Amygdala (tissue), 56 donors: ENCODE measurements around the gene SELENOV.
"Not testable (repeated sequence)": the region's sequence is repeated elsewhere in the genome, so short reads cannot be mapped to it uniquely, and the experiment has no call there.

Experiments
- DNase-seq, 56 donors: peaks; one replicate each; lab custom pipeline; 2025; lab: John Stamatoyannopoulos, UW

Gene SELENOV

GRCh38 chr19:39514840-39515550 is at the start of gene SELENOV:
Gene SELENOV, plus strand, starts transcription at chr19:39515139. Its CDS starts 74 bp downstream, at chr19:39515213.
- peak in 3 of 56 donors; percentile 10 to 35 (median 10) for DNase-seq

GRCh38 chr19:39465956-39466747 is 48.8 kb upstream of the SELENOV start:
- no peak for DNase-seq

- DNase-seq = no peak
Observed at GRCh38 chr19:39467941-39468340, 47.0 kb upstream of the SELENOV start.

DNA sequence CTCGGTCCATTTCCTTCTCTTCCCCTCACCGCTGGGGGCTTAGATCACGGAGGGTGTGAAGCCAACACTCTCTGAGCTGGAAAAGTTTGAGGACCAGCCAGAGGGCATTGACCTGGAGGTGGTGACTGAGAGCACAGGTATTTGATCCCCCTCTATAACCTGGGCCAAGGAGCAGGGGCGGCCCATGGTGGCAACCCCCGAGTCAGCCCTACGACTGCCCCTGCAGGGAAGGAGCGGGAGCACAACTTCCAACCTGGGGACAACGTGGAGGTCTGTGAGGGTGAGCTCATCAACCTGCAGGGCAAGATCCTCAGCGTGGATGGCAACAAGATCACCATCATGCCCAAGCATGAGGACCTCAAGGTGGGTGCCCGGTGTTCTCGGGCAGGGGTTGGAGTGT is 45.9 kb upstream of the SELENOV start:
- no peak for DNase-seq

GRCh38 chr19:39469567-39469966 is 45.4 kb upstream of the SELENOV start:
- DNase-seq = no peak

DNA sequence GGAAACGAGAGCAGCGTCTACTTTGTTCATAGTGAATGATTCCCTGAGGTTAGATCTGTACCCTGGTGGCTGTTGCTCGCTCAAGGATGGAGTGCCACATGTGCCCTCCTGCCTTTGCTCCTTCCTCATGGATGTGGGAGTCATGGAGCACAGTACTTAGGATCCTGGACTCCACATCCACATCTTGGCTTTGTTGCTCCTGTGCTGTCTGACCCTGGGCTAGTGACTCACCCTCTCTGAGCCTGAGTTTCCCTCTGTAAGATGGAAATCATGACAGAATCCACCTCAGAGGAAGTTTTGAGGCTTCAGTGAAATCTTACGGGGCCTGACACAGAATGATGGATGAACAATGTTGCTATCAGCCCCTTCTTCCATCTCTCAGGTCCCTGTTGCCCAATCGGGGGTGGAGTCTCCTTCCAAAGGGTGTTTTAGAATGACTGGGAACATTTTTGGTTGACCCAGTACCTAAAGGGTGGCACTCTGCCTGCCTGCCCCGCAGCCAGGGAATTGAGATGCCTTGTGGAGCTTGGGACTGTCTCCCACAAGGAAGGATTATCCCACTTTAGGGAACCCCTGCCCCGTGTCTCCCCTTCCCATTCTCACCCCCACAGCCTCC is 44.1 kb upstream of the SELENOV start:
- no peak for DNase-seq

DNA sequence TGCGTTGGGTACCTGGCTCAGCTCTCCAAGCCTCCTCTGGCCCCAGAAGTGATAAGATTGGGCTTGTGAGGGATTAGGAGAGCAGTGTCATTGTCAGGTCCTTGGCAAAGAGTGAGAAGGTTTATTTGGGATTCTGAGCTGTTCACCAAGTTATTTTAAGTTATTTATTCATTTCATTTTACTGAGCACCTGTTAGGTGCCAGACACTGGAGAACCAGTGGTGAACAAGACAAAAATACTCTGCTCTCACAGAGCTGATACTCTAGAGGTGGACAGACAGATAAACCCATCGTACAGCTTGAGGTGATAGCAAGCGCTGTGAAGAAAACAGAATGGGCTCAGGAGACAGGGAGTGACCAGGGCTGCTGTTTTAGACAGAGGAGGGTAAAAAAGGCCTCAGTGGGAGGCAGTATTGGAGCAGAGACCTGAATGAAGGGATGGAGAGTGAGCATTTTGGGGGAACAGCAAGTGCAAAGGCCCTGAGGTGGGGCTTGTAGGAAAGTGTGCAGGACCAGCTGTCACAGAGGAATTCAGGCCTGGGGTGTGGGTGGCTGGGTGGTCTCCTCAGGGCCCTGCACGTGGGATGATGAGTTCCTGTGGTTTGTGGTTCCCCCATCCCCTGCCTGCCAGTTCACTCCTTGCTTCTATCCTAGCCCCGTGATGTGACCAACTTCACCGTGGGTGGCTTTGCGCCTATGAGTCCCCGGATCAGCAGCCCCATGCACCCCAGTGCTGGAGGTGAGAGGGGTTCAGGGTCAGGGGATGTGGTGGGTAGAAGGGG is 43.0 kb upstream of the SELENOV start:
- no peak for DNase-seq

GRCh38 chr19:39472746-39473442 is 42.0 kb upstream of the SELENOV start:
- DNase-seq = no peak

DNA sequence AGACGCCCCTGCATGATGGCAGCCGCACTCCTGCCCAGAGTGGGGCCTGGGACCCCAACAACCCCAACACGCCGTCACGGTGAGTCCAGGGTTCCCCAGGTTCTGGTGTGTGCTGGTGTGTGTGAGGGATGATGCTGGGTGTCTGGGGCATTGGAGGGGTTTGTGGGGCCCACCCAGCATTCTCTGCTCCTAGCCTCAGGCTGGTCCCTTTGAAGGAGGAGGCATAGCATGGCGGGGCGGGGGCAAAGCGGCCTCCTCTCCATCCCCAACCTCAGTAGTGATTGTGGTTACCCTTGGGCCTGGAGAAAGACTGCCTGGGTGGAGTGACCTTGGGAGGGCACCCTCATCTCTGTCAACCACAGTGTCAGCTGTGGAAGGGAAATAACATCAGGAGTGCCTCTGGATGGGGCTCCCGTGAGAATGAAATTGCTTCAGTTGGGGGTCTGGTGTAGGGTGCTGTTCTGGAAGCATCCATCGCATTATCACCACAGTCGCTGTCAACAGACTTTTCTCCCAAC is 41.4 kb upstream of the SELENOV start:
- DNase-seq = no peak

GRCh38 chr19:39474139-39474620 is 40.8 kb upstream of the SELENOV start:
- DNase-seq = peak in 35 of 56 donors; percentile 1 to 65 (median 12)

- DNase-seq = no peak
Observed at GRCh38 chr19:39475748-39476147, 39.2 kb upstream of the SELENOV start.

- not testable (repeated sequence) for DNase-seq
Observed at GRCh38 chr19:39479319-39479801, 35.6 kb upstream of the SELENOV start.

DNA sequence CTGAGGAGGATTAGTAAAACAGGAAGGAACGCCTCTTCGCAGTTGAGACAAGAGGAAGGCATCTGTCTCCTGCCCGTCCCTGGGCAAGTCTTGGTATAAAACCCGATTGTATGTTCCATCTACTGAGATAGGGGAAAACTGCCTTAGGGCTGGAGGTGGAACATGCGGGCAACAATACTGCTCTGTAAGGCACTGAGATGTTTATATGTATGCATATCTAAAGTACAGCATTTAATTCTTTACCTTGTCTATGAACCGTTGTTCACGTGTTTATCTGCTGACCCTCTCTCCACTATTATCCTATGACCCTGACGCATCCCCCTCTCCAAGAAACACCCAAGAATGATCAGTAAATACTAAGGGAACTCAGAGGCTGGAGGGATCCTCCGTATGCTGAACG is 35.0 kb upstream of the SELENOV start:
- no peak for DNase-seq

DNA sequence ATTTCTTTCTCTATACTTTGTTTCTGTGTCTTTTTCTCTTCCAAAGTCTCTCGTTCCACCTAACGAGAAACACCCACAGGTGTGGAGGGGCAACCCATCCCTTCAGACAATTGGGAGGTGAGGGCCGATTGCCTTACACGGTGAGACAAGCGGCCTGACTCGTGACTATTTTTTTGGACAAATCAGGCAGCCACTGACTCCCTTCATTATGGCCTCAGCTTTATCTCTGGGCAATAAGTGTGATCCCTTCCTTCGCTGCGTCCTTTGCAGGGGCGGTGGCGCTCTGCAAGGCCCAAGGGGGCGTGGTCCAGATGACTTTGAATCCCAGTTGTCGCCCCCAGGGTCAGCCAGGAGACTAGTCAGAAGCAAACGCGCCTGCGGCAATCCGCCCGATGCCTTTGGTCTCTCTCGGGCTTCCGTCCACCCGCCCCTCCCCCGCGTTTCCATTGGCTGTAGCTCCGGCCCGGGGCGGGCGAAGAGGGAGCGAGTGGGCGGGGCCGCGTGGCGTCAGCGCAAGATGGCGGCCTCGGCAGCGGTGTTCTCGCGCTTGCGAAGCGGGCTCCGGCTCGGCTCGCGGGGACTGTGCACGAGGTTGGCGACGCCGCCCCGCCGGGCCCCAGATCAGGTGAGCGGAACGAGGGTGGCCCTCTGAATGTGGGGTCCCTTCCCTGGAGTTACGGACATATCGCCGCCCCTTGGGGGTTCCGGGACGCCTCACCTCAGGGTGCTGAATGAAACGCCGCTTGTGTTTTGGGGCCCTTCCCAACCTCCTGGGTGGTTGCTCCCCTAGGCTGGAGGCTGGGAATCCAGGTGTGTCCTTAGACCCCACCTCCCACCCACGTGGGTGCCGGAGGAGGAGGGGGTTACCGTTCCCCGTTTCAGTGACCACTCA is 34.4 kb upstream of the SELENOV start, which contains the start of gene TIMM50:
Gene TIMM50, plus strand, starts transcription at position 502 of the 892 bp plus-strand sequence. Its CDS starts 16 bp downstream, at position 518.
- DNase-seq = peak; percentile 59 to 98 (median 91)

DNA sequence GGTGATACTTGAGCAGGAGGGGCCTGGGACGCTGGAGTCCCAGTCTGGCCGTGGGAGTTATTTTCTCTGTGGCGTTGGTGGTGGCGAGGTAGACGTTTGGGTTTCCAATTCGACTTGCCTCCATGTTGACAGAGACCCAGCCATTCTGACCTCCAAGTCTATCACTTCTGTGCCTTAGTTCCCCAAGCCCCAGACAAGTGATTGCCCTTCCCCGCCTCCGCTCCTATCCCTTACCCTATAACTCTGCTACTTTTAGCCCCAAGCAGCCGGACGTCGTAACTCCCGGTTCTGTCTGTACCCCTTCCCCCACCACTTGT is 33.8 kb upstream of the SELENOV start:
- no peak for DNase-seq

DNA sequence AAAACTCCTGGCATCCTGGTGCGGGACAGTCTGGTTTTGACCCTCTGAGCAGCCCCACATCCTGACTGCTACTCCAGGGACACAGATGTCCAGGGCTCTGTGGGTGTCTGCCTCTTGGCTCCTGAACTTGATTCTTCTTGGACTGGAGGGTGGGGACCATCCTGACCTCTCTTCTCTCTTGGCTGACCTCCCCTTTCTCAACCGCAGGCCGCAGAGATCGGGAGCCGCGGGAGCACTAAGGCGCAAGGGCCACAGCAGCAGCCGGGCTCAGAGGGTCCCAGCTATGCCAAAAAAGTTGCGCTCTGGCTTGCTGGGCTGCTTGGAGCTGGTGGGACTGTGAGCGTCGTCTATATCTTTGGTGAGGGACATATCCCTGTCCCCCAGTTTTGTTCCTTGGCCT is 33.3 kb upstream of the SELENOV start:
- no peak for DNase-seq

- DNase-seq = no peak
Observed at GRCh38 chr19:39483141-39483540, 31.8 kb upstream of the SELENOV start.

DNA sequence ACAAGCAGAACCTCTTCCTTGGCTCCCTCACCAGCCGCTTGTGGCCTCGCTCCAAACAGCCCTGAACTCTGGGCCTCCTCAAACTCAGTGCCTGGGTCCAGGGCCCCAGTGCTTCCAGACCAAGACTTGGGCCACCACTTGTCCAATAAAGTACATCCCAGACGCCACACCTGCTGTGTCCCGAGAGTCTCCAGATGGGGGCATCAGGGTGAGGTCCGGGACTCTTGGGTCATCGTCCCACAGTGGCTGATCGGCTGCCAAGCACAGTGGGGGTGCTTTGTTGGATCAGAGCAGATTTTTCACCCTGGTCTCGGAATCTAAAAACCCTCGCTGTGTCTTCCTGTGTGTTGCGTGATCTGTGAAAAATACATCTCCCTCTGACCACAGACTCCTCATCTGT is 25.2 kb upstream of the SELENOV start:
- DNase-seq = no peak
